WERI-Rb-1 (cell line): ENCODE data around the gene TMEM39A.

Source experiments
- DNase-seq: peaks from one replicate; pipeline ENCODE4 v3.0.0-alpha.2; 2020
- H3K27ac ChIP-seq: fragments of 250-450 bp; sonication (Bioruptor Pico); 2 replicates; pipeline ENCODE4 v1.5.1; 2020; ENCODE audit warnings: mild to moderate bottlenecking, moderate library complexity
- H3K27me3 ChIP-seq: fragments of 250-450 bp; sonication (Bioruptor Pico); 2 replicates; pipeline ENCODE4 v1.5.1; 2021; ENCODE audit warnings: mild to moderate bottlenecking, low read depth, moderate library complexity; ENCODE audit not compliant: insufficient read depth, severe bottlenecking
- H3K36me3 ChIP-seq: fragments of 250-450 bp; sonication (Bioruptor Pico); 2 replicates; pipeline ENCODE4 v1.5.1; 2020; ENCODE audit warnings: mild to moderate bottlenecking, moderate library complexity
- H3K4me3 ChIP-seq: 2 replicates; pipeline ENCODE4 v1.5.1; 2011; ENCODE audit warnings: low read depth, mild to moderate bottlenecking, control low read depth, low read length
- H3K9me3 ChIP-seq: fragments of 250-450 bp; sonication (Bioruptor Pico); 2 replicates; pipeline ENCODE4 v1.5.1; 2021; ENCODE audit warnings: mild to moderate bottlenecking, moderate library complexity; ENCODE audit not compliant: severe bottlenecking
- TF ChIP-seq, protein P1 (sequence below): IDR thresholded peaks from 2 replicates; pipeline ENCODE4 v1.5.1; 2011; ENCODE audit warnings: low read depth, mild to moderate bottlenecking, control low read depth, inconsistent platforms, low read length

Gene TMEM39A, protein sequence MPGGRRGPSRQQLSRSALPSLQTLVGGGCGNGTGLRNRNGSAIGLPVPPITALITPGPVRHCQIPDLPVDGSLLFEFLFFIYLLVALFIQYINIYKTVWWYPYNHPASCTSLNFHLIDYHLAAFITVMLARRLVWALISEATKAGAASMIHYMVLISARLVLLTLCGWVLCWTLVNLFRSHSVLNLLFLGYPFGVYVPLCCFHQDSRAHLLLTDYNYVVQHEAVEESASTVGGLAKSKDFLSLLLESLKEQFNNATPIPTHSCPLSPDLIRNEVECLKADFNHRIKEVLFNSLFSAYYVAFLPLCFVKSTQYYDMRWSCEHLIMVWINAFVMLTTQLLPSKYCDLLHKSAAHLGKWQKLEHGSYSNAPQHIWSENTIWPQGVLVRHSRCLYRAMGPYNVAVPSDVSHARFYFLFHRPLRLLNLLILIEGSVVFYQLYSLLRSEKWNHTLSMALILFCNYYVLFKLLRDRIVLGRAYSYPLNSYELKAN

GRCh38 chr3:119463171-119464169, at the start of gene TMEM39A:
TSS of gene TMEM39A (minus strand) at chr3:119463615. CDS start at chr3:119462074, 1,541 bp downstream.
- Histone ChIP-seq H3K27me3 (no peaks in the 10 kb centered on the region), H3K9me3 (no peaks in the 10 kb centered on the region), H3K27ac (peak within 1 kb of the TSS; percentile 75), H3K36me3 (peaks cover 32% of the 10 kb centered on the region), H3K4me3 (peak within 1 kb of the TSS; percentile 80)
- peak; percentile 99 for DNase-seq
- TF ChIP-seq, protein P1, sequence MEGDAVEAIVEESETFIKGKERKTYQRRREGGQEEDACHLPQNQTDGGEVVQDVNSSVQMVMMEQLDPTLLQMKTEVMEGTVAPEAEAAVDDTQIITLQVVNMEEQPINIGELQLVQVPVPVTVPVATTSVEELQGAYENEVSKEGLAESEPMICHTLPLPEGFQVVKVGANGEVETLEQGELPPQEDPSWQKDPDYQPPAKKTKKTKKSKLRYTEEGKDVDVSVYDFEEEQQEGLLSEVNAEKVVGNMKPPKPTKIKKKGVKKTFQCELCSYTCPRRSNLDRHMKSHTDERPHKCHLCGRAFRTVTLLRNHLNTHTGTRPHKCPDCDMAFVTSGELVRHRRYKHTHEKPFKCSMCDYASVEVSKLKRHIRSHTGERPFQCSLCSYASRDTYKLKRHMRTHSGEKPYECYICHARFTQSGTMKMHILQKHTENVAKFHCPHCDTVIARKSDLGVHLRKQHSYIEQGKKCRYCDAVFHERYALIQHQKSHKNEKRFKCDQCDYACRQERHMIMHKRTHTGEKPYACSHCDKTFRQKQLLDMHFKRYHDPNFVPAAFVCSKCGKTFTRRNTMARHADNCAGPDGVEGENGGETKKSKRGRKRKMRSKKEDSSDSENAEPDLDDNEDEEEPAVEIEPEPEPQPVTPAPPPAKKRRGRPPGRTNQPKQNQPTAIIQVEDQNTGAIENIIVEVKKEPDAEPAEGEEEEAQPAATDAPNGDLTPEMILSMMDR, result no peak

DNA sequence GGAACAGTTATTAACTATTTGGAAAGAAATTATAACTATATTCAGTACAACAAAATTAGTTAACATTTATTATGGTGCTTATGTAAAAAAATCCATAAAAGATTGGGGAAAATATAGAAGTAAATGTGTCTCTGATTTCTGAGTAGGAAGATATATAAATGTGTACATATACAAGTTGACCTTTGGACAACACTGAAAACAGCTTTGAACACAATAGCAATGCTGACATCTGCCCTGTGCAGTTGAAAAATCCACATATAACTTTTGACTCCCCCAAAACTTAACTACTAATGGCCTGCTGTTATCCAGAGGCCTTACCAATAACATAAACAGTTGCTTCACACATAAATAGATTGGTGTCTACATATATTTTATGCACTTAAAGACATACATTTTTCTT, 47.3 kb upstream of the TMEM39A start:
- Histone ChIP-seq H3K4me3 (no peak overlapping the region), H3K27ac (no peak overlapping the region), H3K36me3 (peaks cover 12% of the 10 kb centered on the region), H3K9me3 (no peaks in the 10 kb centered on the region), H3K27me3 (no peaks in the 10 kb centered on the region)
- DNase-seq, result no peak
- TF ChIP-seq, protein P1, result no peak

DNA sequence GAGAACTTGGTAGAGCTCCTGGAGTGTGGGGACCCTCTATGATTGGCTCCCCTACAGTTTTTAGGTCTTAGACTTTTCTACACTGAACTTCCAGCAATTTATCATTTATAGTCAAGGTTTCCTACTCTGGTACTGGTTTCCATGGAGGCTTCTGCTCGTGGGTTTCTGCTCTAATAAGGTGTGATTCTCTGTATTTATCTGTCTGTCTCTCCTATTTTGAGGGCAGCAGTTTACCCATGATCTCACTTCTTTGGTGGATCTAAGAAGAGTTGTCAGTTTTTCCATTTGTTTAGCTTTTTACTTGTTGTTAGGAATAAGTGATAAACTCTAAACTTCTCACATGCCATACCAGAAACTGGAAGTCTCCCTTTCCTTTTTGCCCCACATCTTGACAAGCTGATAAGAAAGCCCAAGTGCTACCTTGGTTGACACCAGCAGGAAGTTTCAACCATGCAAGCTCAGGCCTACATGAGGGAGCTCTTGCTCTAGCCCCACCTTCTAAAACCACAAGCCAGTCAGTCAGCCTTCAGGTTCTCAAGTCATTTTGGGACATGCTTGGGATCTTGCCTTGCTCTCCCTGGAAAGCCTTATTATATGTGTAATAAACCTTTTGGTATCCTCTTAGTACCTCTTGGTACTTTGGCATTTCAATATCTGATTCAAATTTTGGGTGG, 44.9 kb upstream of the TMEM39A start:
- Histone ChIP-seq H3K27me3 (no peaks in the 10 kb centered on the region), H3K36me3 (peaks cover 8% of the 10 kb centered on the region), H3K27ac (no peak overlapping the region), H3K4me3 (no peak overlapping the region), H3K9me3 (no peaks in the 10 kb centered on the region)
- no peak for DNase-seq
- TF ChIP-seq, protein P1, result no peak

GRCh38 chr3:119507404-119507803, 44.0 kb upstream of the TMEM39A start:
- H3K27me3 ChIP-seq, result no peaks in the 10 kb centered on the region
- no peak for DNase-seq
- H3K4me3 ChIP-seq, result no peak overlapping the region
- TF ChIP-seq, protein P1, result no peak
- H3K9me3 ChIP-seq, result no peaks in the 10 kb centered on the region
- peaks cover 8% of the 10 kb centered on the region for H3K36me3 ChIP-seq
- H3K27ac ChIP-seq, result no peak overlapping the region

GRCh38 chr3:119506631-119507030, 43.2 kb upstream of the TMEM39A start:
- TF ChIP-seq, protein P1, result no peak

More at GRCh38 chr3:119506631-119507030, 43.2 kb upstream of the TMEM39A start:
- no peak for DNase-seq
- no peaks in the 10 kb centered on the region for H3K27me3 ChIP-seq
- no peak overlapping the region for H3K27ac ChIP-seq
- H3K4me3 ChIP-seq, result no peak overlapping the region
- no peaks in the 10 kb centered on the region for H3K9me3 ChIP-seq
- H3K36me3 ChIP-seq, result peaks cover 8% of the 10 kb centered on the region
